Type B pancreatic cell (in vitro differentiated cells): Measurements from ENCODE around the gene ZNF74. TPM values are rescaled to one million over a fixed set of nuclear protein-coding genes. Genes with fewer than 3 reads are reported as not detected.

ENCODE experiments used
- DNase-seq: peaks from one replicate; pipeline ENCODE4 v3.0.0; 2021; ENCODE audit warnings: mixed read lengths; ENCODE audit not compliant: unreplicated experiment; ENCODE audit errors: extremely low spot score
- H3K27ac Mint-ChIP-seq: 2 replicates; pipeline ENCODE4 v1.8.0; 2021; ENCODE audit warnings: mild to moderate bottlenecking, mixed read lengths
- H3K27me3 Mint-ChIP-seq: 2 replicates; pipeline ENCODE4 v1.8.0; 2021; ENCODE audit warnings: mixed read lengths
- H3K36me3 Mint-ChIP-seq: 2 replicates; pipeline ENCODE4 v1.8.0; 2021; ENCODE audit warnings: mixed read lengths
- H3K4me1 Mint-ChIP-seq: one replicate; pipeline ENCODE4 v1.8.0; 2021; ENCODE audit warnings: mixed read lengths; ENCODE audit not compliant: unreplicated experiment
- H3K4me3 Mint-ChIP-seq: 2 replicates; pipeline ENCODE4 v1.8.0; 2021; ENCODE audit warnings: mild to moderate bottlenecking, mixed read lengths
- H3K9me3 Mint-ChIP-seq: 2 replicates; pipeline ENCODE4 v1.8.0; 2021; ENCODE audit warnings: mixed read lengths
- total RNA-seq: library from RNA; stranded (reverse); gene quantifications from 2 replicates; pipeline ENCODE4 v1.2.1, GENCODE V29; 2021; ENCODE audit warnings: low replicate concordance
- TF ChIP-seq, protein P1 (sequence below): fragments of 200-600 bp; sonication (generic); conservative IDR thresholded peaks from 2 replicates; pipeline ENCODE4 v1.5.0; 2021; ENCODE audit warnings: antibody characterized with exemption, mild to moderate bottlenecking

Gene ZNF74
- total RNA-seq, 1 donor from 2014 or later, result 39.5 TPM

DNA sequence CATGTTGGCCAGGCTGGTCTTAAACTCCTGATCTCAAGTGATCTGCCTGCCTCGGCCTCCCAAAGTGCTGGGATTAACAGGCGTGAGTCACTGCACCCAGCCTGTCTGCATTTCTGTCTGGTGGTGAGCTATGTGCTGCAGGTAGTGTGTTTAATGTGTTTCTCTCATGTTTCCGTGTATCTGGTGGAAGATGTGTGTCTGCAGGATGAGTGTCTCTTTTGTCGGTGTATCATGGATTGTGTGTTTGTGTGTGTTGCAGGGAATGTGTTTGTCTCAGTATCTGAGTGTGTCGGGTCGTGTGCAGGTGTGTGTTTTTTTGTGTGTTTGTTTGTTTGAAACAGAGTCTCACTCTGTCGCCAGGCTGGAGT lies 27.5 kb downstream of the ZNF74 start:
- H3K27ac Mint-ChIP-seq, result no peak overlapping the region
- no peak for DNase-seq
- H3K9me3 Mint-ChIP-seq, result no peaks in the 10 kb centered on the region
- H3K27me3 Mint-ChIP-seq, result no peaks in the 10 kb centered on the region
- no peaks in the 10 kb centered on the region for H3K36me3 Mint-ChIP-seq
- TF ChIP-seq, protein P1, sequence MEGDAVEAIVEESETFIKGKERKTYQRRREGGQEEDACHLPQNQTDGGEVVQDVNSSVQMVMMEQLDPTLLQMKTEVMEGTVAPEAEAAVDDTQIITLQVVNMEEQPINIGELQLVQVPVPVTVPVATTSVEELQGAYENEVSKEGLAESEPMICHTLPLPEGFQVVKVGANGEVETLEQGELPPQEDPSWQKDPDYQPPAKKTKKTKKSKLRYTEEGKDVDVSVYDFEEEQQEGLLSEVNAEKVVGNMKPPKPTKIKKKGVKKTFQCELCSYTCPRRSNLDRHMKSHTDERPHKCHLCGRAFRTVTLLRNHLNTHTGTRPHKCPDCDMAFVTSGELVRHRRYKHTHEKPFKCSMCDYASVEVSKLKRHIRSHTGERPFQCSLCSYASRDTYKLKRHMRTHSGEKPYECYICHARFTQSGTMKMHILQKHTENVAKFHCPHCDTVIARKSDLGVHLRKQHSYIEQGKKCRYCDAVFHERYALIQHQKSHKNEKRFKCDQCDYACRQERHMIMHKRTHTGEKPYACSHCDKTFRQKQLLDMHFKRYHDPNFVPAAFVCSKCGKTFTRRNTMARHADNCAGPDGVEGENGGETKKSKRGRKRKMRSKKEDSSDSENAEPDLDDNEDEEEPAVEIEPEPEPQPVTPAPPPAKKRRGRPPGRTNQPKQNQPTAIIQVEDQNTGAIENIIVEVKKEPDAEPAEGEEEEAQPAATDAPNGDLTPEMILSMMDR, result no peak
- no peak overlapping the region for H3K4me3 Mint-ChIP-seq
- peaks cover 12% of the 10 kb centered on the region for H3K4me1 Mint-ChIP-seq

DNA sequence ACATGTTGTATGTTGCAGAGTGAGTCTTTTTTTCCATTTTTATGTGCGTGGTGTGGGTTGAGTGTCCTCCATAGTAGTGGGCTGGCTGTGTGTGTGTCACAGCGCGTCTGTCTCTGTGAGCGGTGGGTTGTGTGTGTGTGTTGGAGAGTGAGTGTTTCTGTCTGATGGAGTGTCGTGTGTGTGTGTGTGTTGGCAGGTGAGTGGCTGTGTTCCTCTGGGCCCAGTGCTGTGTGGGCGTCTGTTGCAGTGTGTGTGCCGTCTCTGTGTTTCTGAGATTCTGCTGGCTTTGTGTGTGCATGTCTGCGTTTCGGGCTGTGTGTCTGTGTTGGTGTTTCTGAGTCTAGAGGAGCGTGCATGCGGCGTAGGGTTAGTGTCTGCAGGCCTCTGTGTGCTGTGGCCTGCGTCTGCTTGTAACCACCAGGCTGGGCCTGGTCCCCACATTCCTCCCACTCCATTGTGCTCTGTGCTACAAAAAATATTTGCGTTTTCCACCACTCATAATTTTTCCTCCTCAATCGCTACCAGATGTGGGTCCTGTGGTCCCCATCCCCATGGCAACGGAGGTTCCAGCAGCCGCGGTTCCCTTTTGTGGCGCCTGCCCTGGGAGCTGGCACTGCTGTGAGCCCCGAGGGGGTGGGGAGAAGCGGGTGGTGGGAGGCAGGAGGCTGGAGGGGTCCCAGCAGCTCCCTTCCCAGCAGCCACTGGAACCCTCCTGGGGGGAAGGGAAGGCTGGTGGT lies 28.5 kb downstream of the ZNF74 start:
- TF ChIP-seq, protein P1, result no peak
- no peak overlapping the region for H3K4me3 Mint-ChIP-seq

DNA sequence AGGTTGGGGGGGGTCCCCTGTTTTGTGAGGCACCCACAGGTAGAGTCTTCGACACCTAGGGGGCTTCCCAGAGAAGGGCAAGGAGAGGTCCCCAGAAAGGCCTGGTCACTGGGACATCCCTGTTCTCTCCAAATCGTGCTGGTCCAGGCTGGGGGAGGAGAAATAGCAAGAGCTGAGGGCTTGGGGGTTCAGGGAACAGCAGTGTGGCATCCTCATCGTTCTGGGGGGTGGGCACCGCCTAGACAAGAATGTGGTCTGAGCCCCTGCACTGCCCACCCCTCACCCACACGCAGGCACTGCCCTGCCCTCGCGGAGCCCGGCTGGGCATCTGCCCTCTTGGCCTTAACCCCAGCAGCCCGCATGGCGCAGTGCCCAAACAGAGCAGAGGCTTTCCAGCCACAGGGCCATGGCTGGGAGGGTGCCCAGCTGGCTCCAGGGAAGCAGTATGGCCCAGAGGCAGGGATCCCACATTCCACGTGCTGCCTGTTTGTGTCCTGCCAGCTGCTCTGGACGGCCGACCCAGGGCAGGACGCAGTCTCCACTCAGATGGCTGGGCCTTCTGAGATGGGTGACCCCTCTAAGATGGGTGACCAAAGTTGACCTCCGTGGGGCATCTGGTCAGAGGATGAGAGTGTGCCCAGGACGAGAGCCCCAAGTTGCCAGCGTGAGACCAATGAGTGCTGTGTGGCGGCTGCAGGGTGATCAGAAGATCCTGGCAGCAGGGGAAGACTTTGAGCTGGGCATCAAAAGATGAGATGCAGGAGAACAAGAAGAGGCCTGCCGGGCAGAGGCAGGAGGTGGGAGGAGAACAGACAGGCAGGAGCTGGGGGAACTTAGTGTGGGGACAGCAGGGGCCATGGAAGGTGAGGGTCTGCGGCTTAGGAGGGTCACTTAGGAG lies 29.3 kb downstream of the ZNF74 start:
- peaks cover 2% of the 10 kb centered on the region for H3K27me3 Mint-ChIP-seq
- peak overlapping the region; percentile 22 for H3K27ac Mint-ChIP-seq
- DNase-seq, result no peak
- peaks cover 12% of the 10 kb centered on the region for H3K4me1 Mint-ChIP-seq
- H3K9me3 Mint-ChIP-seq, result no peaks in the 10 kb centered on the region
- H3K4me3 Mint-ChIP-seq, result no peak overlapping the region
- H3K36me3 Mint-ChIP-seq, result peaks cover 8% of the 10 kb centered on the region
- TF ChIP-seq, protein P1, result no peak

More for the DNA sequence above, 28.5 kb downstream of the ZNF74 start:
- H3K27me3 Mint-ChIP-seq, result peaks cover under 1% of the 10 kb centered on the region
- no peak for DNase-seq
- H3K36me3 Mint-ChIP-seq, result peaks cover 6% of the 10 kb centered on the region
- no peaks in the 10 kb centered on the region for H3K9me3 Mint-ChIP-seq
- H3K27ac Mint-ChIP-seq, result no peak overlapping the region
- H3K4me1 Mint-ChIP-seq, result peaks cover 12% of the 10 kb centered on the region

DNA sequence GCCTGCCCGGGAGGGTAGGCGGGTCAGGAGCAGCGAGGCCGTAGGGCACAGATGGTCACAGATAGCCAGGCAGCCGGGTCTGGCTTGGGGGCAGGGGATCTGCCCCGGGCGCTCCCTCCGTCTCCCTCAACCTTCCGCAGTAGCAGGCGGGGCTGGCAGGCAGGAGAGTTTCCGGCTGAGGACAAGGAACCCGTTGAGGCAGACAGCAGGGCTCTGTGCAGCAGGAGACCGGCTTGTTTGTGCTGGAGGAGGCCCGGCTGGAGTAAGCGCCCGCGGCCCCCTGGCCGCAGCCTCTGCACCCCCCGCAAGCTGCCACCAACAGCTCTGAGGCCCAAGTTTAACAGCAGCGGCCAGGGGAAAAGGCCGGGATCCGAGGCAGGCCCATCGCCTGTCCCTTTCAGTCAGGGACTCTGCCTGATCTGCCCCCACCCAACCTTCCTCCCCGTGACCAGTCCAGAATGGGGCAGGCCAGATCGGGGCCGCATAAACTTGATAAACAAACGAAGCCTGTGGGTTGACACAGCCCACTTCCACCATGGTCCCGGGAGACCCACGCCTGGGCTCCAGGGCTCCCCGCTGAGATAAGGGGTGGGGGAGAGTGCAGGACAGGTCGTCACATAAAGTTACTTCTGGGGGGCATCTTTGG lies 30.1 kb downstream of the ZNF74 start:
- peak overlapping the region; percentile 34 for H3K4me3 Mint-ChIP-seq
- H3K27ac Mint-ChIP-seq, result peak overlapping the region; percentile 22
- no peaks in the 10 kb centered on the region for H3K9me3 Mint-ChIP-seq

DNA sequence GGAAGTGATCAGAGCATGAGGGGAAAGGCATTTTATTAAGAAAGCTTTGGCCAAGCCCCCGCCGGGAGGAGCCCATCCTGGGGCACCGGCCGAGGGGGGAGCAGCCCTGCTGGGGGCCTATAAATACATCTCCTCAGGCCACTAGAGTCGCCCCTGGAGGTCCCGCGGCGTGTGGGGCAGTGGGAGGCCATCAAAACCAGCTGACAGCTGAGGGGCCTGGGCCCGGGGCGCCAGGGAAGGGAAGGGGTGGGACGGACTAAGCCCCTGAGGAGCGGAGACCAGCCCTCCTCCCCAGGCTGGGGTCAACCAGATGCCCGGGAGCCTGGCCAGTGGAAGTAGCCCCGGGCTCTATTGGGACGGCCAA lies 30.6 kb downstream of the ZNF74 start:
- DNase-seq, result no peak
- TF ChIP-seq, protein P1, result no peak
- Mint-ChIP-seq H3K4me1 (peaks cover 12% of the 10 kb centered on the region), H3K27ac (no peak overlapping the region), H3K27me3 (peaks cover 6% of the 10 kb centered on the region), H3K9me3 (no peaks in the 10 kb centered on the region), H3K36me3 (peaks cover 12% of the 10 kb centered on the region), H3K4me3 (no peak overlapping the region)

More for the DNA sequence above, 30.1 kb downstream of the ZNF74 start:
- peaks cover 5% of the 10 kb centered on the region for H3K27me3 Mint-ChIP-seq
- H3K36me3 Mint-ChIP-seq, result peaks cover 11% of the 10 kb centered on the region
- TF ChIP-seq, protein P1, result no peak
- H3K4me1 Mint-ChIP-seq, result peaks cover 14% of the 10 kb centered on the region
- no peak for DNase-seq
